Renal pelvis (tissue), 4 donors: Measurements from ENCODE around the gene CTIF. TPM values are rescaled to one million over a fixed set of nuclear protein-coding genes. Genes with fewer than 3 reads are reported as not detected.
"Not testable (repeated sequence)": the region's sequence is repeated elsewhere in the genome, so short reads cannot be mapped to it uniquely, and the experiment has no call there.

Source experiments
- DNase-seq: peaks from one replicate; pipeline ENCODE4 v3.0.0-alpha.2; 2013
- polyA plus RNA-seq, 3 donors: library from polyadenylated mRNA; unstranded; fragments of 120-200 nt; gene quantifications; one replicate each; pipeline ENCODE4 v1.2.1, GENCODE V29; 2013; ENCODE audit not compliant: insufficient read length in 3 of 3

CTIF gene
- polyA plus RNA-seq, 3 donors = 21.1 to 23.7 (median 22.9) TPM

DNA sequence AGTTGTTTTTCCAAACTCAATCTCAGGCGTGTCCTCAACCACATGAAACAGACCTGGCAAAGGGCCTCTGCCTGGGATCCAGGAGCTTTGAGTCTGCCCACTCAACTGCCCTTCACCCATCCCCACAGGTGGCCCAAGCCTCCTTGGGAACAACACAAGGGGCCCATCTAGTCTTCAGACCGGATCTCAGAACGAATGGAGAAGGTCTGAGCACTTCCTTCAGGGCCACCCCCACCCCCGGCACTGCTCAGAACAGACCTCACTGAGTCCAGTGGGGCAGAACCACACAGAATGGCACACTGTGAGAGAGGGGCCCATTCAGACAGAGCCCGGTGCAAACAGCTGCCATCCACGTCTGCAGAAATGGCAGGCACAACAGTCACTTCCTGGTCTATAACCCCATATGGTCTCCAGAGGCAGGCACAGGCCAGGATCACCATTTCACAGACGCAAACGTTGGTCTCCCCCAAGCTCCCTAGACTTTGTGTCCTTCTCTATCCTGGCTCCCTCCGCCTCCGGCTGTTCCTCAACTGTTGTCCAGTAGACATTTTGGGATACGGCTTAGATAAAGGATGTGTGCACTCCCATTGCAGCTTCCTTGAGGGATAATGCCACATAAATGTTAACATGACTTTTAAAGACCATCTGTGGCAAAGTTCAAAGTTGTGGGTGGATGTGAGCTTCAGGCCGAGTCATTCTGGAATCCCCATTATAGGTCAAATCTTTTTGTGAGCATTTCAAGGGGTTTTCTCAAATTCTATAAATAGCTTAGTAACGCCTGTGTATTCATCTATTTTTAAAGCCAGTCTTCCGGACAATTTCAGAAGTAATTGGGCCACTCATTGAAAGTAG is 262.3 kb downstream of the CTIF start:
- no peak for DNase-seq

DNA sequence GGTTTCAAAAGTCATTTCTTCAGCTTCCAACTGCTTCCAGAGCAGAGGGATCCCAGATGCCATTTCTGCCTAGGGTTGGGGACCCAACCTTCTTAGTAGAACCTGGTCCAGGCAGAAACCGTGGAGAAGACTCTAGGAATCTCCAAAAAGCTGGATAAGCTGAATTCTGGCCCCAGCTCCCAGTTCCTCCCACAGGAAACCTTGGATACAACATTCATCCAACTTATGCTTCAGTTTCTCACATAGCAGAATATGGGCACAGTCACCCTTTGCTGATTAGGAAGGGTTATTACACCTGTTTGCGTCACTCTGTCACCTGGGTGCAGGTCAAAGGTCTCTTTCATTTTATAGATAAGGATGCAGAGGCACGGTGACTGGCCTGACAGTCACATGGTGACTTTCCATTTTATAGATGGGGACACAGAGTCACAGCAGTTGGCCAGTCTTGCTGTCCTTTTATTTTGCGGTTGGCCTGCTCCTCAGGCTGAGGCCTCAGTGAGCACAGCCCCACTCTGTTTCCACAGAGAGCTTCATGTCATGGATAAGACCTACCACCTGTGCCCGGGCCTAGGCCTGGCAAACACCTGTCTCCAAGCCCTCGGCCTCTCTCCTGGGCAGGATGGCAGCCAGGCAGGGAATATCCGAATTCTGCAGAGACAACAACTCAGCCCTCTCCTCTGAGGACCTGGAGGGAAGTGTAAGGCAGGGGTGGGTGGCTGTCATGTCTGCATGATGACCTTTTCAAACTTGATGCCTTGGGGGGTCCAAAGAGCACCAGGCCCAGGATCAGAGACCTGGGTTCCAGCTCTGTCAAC is 263.1 kb downstream of the CTIF start:
- no peak for DNase-seq

DNA sequence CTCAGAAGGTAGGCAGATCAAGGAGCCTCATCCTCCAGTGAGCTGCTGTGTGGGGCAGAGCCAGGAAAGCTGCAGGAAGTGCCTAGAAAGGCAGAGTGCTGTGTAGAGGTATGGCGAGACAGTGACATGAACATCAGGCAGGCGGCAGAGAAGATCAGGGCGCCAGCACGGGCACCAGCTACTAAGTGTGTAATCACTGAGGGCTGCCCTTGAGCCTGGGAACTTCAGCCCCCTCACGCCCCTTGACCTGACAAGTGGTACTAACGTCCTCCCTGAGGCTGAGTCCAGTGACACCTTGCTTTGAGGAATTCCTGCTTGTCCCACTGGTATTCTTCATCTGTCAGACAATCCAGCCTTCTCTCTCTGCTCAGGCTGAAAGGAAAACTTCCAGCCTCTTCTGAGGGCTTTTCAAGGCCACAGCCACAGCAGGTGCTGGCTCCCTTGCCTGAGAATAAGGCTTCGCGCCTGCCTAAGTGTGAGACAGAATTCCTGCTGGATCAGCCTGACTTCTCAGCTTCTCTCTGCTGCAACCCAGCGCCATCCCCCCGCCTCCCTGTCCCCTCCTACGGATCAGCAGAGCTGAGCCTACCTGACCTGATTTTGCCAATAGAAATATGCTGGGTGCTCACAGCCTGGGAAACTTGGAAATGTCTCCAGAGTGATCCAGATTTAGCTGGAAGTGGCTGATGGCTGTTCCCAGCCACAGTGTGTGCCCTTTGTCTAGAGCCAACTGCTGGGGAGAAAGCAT is 263.9 kb downstream of the CTIF start:
- no peak for DNase-seq

DNA sequence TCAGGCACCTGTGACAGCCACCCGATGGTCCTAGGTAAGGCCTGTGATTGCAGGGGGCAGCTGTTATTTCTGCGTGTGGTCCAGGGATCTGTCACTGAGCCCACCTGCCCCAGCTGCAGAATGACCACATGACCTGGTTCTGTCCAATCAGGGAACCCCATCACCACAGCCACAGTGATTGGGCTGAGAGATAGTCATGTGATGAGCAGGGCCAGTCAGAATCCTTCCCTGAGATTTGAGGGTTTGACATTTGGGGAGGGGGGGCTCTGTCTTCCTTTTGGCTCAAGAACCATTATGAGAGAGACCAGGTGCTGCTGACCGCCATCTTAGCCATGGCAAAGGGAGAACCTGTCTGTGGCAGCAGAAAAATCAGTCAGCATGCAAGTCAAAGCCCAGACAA is 264.7 kb downstream of the CTIF start:
- DNase-seq = no peak

DNA sequence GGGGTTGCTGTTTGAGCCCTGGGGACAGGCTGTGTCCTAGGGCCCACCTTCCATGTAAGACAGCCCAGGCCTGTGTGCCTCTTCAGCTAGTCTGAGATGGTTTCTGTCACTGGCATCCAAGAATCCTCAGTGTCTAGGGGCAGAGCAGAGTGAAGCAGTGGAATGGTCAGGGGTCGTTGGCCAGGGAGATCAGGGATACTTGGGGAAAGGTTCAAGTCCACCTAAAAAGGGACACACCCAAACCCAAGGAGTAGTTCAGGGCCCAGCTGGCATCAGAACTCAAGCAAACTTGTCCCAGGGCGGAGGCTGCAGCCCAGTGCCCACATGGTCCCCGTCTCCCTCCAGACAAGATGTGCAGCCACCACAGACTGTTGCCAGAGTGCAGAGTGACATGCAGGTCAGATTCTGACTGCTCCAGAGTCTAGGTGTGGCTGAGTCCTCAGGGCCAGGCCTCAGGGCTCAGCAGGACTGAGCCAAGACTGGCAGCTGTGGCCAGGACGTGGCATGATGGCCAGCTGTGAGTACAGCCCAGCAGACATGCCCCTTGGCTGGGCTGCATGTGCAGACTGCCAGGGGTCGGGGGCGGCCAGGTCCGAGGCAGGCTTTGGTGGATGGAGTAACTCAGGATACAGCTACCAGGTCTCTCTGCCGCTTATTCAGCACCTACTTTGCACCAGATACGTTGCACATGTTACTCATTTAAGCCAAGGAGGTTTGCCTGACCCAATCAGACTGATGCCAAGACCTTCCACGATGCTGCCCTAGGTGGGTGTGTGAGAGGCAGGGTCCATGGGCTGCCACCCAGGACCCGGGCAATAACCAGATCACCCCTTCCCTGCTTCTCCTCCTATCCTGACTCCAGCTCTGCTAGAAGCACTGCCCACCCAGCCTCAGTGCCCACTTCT is 265.4 kb downstream of the CTIF start:
- DNase-seq = no peak

DNA sequence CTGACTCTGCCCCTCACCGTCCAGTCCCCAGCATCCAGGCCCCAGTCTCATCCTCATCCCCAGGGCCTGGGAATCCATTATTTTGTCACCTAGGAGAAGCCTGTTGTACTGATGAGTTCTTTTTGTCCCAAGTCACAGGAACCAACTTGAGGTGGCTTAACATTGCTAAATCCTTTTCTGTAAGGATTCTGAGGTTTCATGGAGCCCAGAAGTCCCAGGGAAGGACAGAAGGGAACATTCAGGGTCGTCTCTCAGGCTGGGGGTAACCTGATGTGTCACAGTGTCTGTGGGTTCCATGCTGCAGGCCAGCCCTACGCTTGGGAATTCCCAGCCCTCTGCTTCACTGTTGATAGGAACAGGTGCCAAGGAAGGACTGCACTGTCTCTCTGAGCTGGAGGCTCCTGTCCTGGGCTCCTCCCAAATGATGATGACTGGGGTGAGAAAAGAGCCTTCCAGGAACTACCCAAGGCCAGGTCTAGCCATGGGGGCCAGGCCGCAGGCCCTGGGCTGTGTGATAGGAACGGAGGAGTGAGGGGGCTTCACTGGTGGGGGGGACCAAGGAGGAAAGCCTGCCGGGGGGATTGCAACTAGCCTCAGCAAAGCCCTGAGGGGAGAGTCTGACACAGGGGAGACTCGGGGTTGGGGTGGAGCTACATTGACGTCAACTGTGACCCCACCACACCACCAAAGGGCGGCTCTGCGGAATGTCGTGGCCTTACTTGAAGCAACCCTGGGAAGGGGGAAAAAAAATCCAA is 266.2 kb downstream of the CTIF start:
- no peak for DNase-seq

DNA sequence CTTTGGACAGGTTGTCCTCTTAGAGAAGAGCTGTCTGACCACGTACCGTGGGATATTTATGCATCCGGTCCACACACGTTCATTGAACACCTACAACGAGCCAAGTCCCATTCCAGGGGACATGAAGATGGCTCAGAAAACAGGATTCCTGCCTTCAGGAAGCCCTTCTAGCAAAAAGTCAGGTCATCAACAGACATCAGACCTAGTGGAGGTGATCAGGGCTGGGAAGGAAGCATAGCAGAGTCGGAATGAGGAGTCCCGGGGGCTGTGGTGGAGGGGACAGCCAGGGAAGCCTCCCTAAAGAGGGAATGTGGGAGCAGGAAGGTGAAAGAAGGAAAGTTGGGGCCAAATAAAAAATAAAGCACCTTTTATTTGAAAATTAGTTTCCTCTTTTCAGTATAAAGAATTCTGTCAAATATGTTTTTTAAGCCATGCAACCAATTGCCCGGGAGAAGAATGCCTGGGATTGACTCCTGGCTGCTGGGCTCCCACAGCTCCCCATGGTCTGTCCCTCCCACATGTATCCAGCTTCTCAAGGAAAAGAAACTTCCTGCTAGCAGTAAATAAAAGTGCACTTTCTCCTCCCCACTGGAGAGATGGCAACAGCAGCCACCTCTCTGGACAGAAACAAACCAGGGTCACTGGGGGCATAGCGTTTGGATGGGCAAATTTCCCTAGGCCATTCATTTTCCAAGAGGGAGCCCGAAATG is 267.1 kb downstream of the CTIF start:
- no peak for DNase-seq

DNA sequence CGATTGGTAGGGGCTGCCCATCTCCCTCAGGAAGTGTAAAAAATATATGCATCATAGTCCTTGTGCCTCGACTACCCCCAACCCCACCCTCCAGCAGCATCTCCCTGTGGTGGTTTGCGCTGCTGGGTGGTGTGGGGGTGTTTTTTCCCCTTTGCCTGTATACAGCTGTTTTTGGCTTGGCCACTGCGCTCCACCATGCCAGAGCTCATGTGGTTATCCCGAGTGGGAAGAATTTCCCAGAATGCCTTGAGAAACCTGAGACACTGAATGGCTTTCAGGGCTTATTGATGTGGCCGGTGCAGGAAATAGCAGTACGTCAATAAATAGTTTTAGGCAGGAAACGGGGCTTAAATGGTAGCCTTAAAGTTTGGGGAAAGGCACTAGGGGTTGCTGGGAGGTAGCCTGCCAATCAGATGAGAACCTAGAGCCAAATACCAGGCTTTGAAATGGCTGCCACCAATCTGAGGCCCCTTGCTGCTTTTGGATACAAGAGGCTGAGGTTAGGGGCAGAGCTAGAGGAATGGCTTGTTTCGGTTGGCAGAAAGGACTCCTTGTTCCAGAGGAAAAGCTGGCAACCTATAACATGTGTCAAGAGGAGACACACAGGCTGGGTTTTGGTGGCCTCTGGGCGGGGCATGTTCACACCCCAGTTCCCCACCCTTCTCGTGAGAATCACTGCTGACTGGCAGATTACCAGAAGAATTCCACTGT is 267.9 kb downstream of the CTIF start:
- no peak for DNase-seq

DNA sequence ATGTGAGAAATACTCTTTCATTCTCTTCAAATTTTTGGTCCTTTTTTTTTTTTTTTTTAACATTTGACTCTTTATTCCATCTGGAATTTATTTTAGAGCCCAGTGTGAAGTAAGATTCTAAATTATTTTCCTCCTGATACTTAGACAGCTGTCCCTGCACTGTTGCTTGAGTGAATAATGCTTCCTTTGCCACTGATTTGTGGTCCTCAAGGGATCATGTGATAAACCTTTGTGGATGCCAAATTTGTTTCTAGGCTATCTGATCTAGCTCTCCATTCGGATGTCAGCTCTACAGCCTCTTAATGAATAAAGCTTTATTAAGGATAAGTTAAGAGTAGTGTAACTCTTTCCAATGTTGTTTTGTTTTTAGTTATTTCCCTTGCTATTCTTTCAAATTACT is 269.6 kb downstream of the CTIF start:
- DNase-seq = no peak

DNA sequence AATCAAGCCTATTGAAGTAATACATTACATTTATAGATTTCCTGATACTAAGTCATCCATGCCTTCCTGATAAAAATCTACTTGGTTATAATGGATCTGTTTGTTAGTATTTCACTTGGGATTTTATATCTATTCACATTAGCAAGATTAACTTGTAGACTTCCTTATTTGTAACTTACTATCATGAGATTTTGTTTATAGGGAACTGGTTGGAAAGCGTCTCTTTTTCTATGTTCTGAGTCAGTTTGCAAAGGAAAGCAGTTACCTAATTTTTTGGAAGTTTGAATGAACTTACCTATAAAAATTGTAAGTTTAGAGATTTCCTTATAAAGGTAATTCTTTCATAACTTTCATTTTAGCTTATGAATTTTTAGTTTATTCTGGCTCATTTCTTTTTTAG is 270.5 kb downstream of the CTIF start:
- no peak for DNase-seq

DNA sequence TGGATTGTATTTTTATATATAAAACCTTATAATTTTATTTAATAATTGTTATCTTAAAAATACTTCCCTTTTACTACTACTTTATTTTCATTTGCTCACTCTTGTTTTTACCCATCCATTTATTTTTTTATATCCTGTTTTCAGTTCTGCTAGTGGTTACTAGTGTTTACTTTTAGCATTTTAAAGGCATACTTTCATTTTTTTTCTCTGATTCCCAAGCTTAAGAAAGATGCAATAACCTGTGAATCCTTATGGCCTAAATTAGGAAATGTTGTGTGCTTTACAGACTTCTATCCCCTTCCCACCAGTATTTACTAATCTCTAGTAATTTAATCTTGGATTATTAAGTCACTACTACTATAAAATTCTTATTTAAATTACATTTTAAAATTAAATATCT is 272.0 kb downstream of the CTIF start:
- DNase-seq = no peak

DNA sequence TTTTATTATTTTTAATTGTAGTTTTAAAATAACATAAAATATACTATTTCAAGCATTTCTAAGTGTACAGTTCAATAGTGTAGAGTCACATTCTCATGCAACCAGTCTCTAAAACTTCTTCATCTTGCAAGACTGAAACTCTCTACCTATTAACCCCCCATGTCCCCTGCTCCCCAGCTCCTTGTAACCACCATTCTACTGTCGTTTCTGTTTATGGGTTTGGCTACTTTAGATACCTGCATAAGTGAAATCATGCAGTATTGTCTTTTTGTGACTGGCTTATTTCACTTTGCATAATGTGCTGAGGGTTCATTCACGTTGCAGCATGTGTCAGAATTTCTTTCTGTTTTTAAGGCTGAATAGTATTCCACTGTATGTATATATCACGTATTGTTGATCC is 272.6 kb downstream of the CTIF start:
- no peak for DNase-seq

DNA sequence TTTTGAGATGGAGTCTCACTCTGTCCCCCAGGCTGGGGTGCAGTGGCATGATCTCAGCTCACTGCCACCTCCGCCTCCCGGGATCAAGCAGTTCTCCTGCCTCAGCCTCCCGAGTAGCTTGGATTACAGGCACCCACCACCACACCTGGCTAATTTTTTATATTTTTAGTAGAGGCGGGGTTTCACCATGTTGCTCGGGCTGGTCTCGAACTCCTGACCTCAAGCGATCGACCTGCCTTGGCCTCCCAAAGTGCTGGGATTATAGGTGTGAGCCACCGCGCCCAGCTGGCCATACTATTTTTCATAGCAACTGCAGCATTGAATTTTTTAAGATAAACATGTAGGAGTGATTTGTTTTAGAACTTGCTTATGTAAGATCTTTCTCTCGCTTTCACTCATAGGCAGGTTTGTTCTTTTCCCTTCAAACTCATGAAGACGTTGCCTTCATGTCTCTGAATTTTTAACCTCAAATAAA is 273.2 kb downstream of the CTIF start:
- not testable (repeated sequence) for DNase-seq

DNA sequence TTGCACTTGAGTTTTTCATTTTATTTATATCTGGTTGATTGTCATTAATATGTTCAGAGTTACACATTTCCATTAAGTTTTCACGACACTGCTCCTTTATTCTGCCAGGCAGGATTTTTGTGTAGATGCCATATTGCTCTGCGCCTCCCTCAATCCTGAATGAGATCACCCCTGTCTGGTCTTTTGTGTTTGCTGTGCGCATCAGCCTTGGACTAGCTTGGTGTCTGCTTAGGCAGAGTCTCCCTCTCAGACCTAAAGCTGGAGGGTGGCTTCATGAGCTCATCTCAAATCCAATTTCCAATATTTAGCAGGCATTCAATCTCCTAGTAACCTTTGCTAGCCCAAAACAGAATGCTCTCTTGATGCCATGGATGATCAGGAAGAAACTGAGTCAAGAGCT is 274.5 kb downstream of the CTIF start:
- DNase-seq = no peak

DNA sequence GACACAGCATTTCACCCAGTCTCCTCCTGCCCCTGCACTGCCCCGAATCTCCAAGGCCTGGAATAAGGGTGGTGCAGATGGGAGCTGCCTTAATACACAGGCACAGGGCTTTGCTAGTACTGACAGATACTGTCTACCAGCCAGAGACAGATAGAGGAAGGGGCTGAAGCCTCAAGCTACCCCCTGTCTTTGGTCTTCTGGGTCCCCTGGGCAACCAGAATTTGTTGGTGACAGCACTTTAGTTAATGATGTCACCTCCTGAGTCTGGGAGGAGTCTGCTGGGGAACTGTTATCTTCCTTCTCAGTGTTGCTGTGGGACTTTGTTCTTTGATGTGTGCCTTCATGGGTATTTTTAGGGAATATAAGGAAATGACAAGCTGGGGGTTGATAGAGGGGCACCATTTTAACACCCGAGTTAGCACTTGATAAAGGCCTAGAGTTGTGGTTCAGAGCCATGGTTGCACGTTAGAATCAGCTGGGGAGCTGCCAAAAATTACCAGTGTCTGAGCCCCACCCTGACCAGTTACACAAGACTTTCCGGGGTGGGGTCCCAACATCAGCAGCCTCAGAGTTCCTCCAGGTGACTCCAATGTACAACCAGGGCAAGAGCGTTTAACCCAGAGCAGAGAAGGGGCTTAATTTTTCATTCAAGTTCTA is 275.1 kb downstream of the CTIF start:
- DNase-seq = no peak

DNA sequence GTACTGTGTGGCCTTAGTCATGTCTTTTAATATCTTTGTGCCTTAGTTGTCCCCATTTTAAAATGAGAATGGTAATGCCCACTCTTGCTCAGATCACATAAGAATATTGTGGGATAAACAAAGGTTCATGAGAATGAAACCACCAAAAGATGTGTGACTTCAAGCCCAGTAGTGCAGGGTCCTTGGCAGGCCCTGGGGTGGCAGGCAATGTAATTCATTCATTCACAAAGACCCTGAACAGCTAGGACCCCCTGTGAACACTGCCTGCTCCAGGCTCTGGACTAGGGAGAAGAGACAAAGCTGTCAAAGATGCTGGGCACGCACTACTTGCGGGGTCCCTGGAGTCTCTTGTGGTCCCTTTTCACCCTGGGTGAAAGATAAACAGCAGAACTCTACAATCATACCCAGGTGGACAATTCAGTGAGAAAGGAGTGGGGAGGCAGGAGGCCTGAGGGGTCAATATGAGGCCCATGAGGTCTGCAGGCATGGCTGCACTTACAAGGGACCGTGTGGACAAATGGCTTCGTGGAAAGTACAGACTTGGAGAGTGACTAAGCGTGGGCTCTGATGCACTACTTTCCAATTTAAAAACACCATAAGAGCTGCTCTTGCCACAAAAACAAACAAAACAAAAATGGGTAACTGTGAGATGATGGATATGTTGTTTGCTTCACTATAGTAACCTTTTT is 275.8 kb downstream of the CTIF start:
- DNase-seq = no peak

DNA sequence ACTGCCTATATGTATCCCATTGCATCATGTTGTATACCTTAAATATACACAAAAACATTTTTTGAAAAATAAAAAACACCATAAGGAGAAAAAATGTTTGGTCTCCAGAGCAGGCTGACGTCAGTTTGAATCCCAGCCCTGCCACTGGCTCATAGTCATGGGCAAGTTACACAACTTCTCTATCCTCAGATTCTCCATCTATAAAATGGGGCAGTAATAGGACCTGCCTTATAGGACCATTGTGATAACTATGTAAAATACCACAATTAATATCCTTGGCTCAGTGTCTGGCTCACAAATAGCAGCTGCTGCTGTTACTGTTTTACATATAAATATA is 276.3 kb downstream of the CTIF start:
- no peak for DNase-seq
